Measurements from ENCODE around the gene SLC7A4.
A peak's percentile ranks its signal among the peaks of the same experiment; 100 is the strongest.
"Not testable (repeated sequence)": the region's sequence is repeated elsewhere in the genome, so short reads cannot be mapped to it uniquely, and the experiment has no call there.

Gene SLC7A4

DNA sequence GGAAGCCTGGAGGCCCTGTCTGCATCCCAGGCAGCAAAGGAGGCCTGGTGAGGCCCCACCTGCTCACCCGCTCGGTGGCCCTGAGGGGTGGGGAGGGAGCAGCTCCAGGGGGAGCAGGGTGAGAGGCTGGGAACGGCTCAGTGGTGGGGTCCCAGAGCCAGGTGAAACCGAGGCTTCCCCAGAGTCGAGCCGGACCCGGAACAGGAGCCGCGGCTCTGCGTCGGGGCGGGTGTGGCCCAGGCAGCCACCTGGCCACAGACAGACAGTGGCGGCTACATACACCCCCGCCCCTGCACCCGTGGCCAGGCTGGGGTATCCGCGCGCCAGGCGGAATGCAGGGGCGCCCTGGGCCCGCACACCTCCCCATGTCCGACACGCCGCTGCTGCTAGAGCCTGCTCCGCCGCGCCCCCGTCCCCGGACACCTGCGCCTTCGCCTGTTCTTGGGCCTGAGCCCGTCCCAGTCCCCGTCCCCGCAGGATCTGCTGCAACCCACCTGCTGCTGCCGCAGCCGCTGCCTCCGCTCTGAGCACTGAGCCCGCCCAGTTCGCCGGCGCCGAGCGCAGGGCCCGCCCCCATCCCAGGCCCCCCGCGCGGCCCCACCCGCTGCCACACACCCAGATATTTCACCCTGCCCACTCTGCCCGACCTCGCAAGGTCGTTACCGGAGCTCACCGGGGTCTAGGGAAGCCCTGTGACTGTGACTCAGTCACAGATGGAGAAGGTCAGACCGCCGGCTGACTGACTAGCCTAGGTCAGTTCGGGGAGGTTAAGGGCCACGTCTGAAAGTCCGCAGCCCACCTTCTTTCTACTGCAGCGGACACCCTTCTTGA is at the start of gene SLC7A4:
Gene SLC7A4, minus strand, starts transcription at position 525 of the 831 bp plus-strand sequence. CDS start 749 bp downstream, outside the sequence.
- DNase-seq, result no peak

DNA sequence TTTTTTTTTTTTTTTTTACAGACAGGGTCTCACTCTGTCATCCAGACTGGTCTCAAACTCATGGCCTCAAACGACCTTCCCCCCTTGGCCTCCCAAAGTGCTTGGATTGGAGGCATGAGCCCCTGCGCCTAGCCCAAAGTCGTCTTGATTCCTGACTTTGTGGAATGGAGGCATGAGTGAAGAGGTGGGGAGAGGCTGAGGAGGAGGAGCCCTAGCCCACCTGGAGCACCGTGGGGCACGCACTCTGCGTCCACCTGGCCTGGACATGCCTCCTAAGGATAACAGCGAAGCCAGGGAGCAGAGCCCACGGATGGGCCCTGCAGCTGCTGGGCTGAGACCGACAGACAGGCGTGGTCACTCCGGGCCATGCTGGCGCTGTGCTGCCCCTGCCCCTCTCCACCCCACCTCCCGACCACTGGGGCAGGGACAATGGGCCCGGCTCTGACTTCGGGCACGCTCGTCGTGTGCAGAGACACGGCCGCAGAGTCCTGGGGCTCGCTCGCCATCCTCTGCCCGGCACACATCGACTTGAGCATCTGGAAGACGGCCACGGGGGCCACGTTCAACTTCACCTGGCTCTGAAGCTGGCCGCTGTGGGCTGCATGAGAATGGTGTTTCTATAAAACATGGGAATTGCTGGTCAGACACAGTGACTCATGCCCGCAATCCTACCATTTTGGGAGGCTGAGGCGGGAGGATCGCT is 48.2 kb upstream of the SLC7A4 start:
- DNase-seq, result no peak

DNA sequence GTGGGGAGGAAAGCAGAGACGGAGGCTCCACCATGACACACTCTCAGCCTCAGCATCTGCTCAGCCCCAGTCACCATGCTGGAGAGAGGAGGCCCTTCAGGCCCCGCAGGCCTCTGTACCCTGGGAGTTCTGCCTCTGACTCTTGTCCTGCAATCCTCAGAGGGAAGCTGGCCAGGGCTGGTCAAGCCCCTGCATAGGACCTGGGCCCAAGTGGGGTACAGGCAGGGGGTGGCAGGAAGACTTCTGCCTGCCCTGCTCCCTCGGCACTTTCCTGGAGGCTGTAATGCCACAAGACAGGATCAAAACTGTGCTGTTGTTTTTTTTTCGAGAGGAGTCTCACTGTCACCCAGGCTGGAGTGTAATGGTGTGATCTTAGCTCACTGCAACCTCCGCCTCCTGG is 47.1 kb upstream of the SLC7A4 start:
- DNase-seq, result no peak

DNA sequence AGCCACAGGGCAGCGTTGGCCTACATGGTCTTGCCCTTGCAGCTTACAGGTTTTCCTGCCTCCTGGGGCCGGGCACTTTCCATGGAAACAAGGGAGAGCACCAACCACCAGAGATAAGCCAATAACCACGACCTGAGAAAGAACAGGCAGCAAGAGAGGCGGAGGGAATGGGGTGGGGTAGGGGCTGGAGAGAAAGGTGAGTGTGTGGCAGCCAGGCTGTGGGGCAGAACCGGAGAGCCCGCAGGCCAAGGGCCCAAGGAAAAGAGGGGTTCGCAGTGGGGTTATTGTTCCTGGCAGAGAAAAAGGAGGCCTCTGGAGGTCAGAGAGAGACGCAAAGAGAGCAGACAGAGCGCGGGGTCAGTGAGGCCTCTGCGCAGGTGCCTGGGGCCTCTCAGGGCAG is 46.6 kb upstream of the SLC7A4 start:
- DNase-seq, result no peak

GRCh38 chr22:21077884-21078508 is 45.6 kb upstream of the SLC7A4 start:
- DNase-seq, result no peak

DNA sequence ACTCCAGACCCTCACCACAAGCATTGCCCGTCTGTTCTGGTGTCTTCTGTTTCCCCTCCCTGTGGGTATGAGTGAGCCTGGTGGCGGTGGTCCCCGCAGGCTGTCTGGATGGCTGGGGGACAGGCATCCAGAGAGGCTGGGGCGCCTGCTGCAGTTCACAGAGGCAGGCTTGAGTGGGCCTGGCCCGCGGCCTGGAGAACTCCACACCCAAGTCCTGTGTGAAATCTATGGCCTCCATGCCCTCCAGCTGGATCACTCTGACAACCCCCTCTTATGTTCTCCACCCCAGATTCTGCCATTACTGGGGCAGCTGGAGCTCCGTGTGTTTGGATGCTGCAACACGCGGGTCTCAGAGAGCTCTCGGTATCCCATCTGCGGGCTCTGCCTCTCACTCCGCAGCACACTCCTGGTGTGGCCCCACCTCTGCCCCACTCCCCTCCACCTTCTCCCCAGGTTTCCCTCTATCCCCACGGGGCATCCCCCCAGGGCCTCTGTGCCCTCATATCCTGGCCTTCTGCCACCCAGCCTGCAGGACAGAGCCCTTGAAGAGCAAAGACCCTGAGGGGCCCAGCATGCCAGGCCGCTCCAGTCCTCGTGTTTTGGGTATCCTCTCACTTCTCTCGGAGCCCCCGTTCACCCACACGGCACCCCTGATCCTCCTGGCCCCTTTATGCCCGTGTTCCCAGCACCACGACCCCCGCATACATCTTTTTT is 44.7 kb upstream of the SLC7A4 start:
- no peak for DNase-seq

DNA sequence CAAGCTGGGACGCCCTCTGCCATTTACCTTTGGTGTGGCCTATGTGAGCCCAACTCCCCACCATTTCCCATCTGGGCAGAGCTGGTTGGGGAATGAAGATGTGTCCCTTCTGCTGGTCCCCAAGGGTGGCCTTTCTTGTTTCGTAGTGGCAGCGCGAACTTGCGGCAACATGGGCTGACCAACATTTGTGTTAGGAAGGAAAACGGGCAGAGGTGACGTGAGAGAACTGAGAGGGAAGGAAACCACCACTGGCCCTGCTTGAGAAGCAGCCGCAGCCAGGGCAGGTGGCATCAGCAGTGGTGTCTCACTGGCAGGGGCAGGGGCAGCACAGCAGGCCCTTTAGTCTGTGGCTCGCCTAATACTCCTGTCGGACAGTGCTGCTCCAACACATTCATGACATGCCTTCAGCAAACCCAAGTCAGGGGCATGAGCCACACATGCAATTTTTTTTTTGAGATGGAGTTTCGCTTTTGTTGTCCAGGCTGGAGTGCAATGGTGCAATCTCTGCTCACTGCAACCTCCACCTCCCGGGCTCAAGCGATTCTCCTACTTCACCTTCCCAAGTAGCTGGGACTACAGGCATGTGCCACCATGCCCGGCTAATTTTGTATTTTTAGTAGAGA is 43.3 kb upstream of the SLC7A4 start:
- no peak for DNase-seq

DNA sequence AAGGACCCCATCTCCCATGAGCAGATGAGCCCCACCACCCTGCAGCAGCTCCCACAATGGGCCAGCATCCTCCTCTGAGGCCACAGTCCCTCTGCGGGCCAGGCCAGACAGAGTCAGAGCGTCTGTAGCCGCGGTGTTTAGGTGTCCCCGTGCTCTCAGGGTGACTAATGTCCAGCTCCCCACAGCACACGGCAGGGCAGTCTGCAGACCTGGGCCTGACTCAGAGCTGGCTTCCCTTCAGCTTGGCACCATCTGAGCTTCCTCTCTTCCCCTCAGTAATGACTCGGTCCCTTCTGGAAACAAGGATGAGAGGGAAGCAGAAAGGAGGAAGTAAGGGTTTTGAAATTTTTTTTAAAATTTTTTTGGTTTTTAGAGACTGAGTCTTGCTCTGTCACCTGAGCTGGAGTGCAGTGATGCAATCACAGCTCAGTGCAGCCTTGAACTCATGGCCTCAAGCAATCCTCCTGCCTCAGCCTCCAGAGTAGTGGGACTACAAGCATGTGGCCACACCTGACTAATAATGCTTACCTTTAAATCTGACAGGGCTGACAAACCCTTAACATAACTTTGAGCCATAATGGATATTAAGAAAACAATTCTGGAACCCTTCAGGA is 41.8 kb upstream of the SLC7A4 start:
- DNase-seq, result peak; percentile 84 to 87 (median 86)

DNA sequence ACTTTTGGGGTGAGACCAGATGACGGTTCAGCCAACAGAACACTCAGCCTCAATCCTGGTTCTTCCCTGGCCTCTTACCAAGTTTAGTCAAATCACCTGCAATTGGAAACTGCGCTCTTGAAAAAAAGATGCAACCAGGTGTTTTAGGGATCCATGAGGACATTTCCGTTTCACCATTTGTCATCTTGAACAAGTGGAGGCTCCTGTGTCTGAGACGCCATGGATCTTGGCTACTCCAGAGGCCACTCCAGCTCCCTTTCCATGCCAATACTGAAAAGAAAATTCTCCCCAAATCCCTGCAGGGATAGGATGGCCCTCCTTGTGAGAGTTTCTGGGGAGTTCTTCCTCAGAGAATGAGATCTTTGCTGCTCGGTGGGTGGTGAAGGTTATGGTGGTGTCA is 41.1 kb upstream of the SLC7A4 start:
- no peak for DNase-seq

- no peak for DNase-seq
Measured at GRCh38 chr22:21073023-21073422, 40.7 kb upstream of the SLC7A4 start.

GRCh38 chr22:21071796-21072195 is 39.4 kb upstream of the SLC7A4 start:
- DNase-seq, result not testable (repeated sequence)

DNA sequence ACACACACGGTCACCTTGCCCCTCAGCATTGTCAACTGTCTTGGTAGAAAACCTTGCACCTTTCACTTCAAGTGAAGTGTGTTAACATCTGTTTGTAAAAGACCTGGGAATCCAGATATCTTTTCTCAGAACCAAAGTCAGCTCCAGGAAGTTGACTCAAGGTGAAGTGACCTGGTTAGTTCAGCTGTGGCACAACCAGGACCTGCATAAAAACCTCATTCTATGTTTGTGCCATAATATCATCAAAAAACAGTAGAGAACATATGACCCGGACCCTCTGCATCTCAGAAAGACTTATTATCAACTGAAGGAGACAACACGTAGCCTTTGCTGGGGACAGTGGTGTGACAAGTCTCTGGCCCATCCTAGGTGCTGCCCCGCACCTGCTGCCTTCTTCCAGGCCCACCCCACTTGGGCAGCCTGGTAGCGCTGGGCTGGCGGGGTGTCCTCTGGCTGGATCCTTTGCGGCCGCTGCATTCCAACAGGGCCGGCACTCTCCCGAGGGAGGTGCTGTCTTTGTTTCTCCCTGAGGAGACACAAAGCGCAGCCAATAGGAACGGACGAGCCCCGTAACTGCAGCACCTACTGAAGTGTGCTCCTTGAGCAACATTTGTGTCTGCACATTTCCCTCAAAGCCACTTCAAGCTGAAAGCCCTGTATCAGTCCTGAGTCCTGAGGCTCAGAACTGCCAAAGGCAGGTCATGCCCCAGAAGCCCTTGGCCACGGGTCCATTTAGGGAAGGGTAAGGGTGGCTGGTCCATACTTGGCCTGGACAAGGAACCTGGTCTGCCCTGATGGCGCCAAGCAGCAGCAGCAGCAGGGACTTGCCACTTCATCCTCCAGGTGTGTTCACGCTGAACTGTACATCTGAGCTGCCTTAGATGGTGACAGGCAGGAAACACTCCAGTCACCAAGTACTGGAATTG is 38.6 kb upstream of the SLC7A4 start:
- no peak for DNase-seq

DNA sequence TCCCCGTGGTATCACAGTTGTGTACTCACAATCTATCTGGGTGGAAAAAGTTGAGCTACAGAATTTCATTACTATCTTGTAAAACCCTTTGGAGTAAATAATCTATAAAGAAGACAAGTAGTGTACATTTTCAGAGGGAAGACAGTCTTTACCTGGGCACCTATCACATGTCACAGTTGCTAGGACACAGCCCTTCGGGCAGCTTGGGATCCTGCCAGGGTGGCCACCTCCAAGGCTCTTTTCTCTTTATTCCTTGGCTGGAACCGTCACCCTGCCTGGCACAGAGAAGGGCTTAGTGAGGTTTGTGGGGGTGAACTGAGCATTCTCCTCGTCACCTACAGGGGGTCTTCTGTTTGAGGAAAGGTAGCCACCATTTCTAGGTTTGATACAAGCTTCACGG is 37.0 kb upstream of the SLC7A4 start:
- DNase-seq, result no peak

DNA sequence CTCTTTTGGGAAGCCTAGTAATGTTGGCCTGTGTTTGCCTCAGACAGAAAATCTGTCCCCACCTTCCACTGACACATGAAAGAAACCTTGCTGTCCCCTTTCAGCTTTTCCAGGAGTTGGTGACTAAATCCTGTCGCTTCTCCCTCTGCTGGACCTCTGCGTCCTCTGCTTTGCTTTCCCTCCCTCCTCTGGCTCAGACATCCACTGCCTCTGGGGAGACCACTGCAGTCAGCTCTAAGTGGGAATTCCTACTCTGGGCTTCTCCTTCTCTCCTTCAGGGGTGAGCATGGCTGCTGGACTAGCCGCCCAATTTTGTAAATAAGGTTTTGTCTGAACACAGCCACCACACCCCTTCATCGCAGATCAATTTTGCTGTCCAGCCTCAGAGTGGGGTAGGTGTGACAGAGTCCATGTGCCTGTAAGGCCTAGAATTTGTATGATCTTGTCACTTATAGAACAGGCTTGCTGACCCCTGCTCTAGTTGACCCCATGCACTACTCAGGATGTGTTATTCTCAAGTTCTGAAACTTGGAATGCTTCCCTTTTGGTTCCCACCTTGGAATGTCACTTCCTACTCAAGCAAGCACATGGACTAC is 36.4 kb upstream of the SLC7A4 start:
- no peak for DNase-seq

GRCh38 chr22:21067901-21068680 is 35.7 kb upstream of the SLC7A4 start:
- no peak for DNase-seq

DNA sequence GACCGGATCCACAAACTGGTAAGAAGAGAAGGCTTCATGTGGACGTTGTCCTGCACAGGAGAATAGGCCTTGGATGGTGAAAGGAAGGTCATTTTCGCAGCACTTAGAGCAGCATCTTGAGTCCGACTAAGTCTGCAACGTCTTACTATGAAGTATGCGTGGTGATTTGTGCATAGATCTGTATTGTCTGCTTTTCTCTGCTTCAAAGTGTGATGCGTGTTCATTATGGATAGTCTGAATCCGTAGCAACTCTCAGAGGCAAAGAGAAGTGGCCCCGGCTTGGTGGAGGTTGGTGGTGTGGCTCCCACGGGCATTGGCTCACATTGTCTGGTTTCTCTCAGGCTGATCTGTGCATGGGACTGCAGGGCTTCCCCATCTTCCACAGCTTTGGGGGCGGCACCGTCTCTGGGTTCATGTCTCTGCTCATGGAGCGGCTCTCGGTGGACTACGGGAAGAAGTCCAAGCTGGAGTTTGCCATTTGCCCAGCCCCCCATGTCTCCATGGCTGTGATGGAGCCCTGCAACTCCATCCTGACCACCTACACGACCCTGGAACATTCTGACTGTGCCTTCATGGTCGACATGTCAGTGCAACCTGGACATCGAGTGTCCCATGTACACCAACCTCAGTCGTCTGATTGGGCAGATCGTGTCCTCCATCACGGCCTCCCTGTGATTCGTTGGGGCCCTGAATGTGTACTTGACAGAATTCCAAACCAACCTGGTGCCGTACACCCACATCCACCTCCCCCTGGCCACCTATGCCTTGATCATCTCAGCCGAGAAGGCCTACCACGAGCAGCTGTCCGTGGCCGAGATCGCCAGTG is 34.9 kb upstream of the SLC7A4 start:
- DNase-seq, result no peak

DNA sequence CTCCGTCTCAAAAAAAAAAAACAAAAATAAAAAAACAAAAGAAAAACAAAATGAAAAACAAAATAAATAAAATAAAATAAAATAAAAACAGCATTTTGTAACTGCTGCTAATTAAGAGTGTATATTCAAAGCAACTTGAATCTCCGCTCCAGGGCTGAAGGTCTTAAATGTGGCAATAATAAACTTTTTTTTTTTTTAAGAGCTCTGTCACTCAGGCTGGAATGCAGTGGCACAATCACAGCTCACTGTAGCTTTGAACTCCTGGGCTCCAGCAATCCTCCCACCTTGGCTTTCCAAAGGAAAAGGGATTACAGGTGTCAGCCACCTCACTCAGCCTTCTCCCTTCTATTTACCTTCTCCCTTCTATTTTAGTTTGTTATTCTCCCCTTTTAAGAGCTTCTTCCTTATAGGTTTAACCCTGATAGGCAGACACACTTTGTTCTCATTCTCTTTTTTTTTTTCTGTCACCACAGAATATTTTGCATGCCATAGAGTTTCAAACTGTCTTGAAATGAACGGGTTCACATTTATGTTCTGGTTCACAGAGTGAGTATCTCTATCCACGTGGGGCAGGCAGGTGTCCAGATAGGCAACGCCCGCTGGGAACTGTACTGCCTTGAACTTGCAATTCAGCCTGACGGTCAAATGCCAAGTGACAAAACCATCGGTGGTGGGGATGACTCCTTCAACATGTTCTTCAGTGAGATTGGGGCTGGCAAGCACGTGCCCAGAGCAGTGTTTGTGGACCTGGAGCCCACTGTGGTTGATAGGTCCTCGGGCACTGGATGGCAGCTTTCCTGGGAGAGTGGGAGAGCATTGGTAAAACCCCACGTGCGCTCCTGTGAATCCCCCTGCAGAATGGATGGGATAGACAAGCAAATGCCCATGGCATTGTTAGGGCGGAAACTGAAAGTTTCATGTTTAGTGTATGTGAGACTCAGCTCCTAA is 32.8 kb upstream of the SLC7A4 start:
- DNase-seq, result no peak

- DNase-seq, result not testable (repeated sequence)
Measured at GRCh38 chr22:21064425-21064824, 32.1 kb upstream of the SLC7A4 start.

Data from suppressor macrophage treated with lipopolysaccharide for 1 hour (primary cell).